C4-2B (cell line): ENCODE measurements around the gene DLGAP1.

ENCODE experiments used
- ZFX ChIP-seq: fragments of 450-650 bp; IDR thresholded peaks from 2 replicates; pipeline ENCODE4 v1.6.1; 2017
- TF ChIP-seq, protein P1 (sequence below): fragments of 450-650 bp; conservative IDR thresholded peaks from 2 replicates; pipeline ENCODE4 v1.5.1; 2017; ENCODE audit warnings: mild to moderate bottlenecking

DNA sequence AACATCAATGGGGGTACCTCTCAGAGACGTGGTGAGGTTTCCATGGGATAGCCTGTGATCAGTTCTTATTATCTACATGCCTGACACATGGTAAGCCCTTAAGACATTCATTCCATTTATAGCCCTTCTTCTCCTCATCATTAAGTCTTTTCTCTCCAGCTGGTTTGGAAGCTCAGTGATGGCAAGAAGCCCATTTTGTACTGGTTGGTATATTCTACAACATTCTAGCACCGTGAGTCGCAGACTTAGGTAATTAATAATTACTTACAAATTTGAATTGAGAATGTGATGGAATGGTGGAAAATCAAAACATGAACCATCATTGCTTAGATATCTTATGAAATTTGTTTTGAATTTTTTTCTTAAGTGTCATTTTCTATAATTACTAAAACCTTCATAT is 472.6 kb downstream of the DLGAP1 start:
- TF ChIP-seq, protein P1, sequence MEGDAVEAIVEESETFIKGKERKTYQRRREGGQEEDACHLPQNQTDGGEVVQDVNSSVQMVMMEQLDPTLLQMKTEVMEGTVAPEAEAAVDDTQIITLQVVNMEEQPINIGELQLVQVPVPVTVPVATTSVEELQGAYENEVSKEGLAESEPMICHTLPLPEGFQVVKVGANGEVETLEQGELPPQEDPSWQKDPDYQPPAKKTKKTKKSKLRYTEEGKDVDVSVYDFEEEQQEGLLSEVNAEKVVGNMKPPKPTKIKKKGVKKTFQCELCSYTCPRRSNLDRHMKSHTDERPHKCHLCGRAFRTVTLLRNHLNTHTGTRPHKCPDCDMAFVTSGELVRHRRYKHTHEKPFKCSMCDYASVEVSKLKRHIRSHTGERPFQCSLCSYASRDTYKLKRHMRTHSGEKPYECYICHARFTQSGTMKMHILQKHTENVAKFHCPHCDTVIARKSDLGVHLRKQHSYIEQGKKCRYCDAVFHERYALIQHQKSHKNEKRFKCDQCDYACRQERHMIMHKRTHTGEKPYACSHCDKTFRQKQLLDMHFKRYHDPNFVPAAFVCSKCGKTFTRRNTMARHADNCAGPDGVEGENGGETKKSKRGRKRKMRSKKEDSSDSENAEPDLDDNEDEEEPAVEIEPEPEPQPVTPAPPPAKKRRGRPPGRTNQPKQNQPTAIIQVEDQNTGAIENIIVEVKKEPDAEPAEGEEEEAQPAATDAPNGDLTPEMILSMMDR = no peak
- TF ChIP-seq ZFX = no peak
